ENCODE measurements around the gene ASPM. TPM values are rescaled to one million over a fixed set of nuclear protein-coding genes. Genes with fewer than 3 reads are reported as not detected.

Gene ASPM
- total RNA-seq, 4 donors from 2014 or later: 2.8 to 7.0 (median 4.2) TPM

GRCh38 chr1:197181982-197182381, 35.5 kb upstream of the ASPM start:
- TF ChIP-seq POLR2A (IDR thresholded peaks at IDR 0.05) (no peak), CTCF (IDR thresholded peaks at IDR 0.05) (no peak)
- 48 to 55% methylated on average over 3 of the region's 3 CpGs for WGBS, 2 donors
- H3K4me3 ChIP-seq (ENCODE audit: low read depth, poor library complexity, severe bottlenecking): no peak overlapping the region
- intact Hi-C loops (cut with DNase I; ENCODE audit: low total_unique reads): no loop called here
- DNase-seq (ENCODE audit: low spot score in 2 of 2): no peak

DNA sequence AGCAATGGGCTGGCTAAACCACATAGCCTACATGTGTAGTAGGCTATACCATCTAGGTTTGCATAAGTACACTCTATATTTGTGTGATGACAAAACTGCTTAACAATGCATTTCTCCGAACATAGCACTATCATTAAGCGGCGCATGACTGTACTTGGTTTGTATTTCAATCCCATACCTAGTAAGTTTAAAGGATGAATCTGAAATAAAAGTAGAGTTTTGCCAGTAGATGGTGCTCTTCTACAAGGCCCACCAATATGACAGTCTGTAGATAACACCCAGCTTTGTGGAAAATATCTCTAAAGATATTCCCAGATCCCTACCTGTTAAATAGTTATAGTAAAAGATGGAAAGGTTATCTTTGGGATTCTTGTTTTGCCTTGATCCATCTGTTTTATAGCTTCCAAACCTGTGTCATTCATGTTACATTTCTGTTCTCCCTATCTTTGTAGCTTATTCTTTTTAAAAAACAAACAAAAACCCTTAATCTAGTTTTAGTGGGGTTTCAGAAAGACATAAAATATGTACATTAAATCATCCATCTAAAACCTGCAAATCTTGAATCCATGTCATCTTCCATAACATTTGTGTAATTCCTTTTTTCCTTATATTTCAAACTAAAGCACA, 33.9 kb upstream of the ASPM start:
- no peak for DNase-seq (ENCODE audit: low spot score in 2 of 2)
- no peak overlapping the region for H3K4me3 ChIP-seq (ENCODE audit: low read depth, poor library complexity, severe bottlenecking)
- intact Hi-C loops (cut with DNase I; ENCODE audit: low total_unique reads): no loop called here
- TF ChIP-seq POLR2A (IDR thresholded peaks at IDR 0.05): no peak
- no peak for TF ChIP-seq CTCF (IDR thresholded peaks at IDR 0.05)
- WGBS, 2 donors: 59 to 60% methylated on average over 3 of the region's 3 CpGs

- intact Hi-C loops (cut with DNase I; ENCODE audit: low total_unique reads): no loop called here
- no peak for DNase-seq (ENCODE audit: low spot score in 2 of 2)
- TF ChIP-seq POLR2A (IDR thresholded peaks at IDR 0.05) (no peak), CTCF (IDR thresholded peaks at IDR 0.05) (no peak)
- H3K4me3 ChIP-seq (ENCODE audit: low read depth, poor library complexity, severe bottlenecking): no peak overlapping the region
- 66 to 69% methylated on average over 1 of the region's 1 CpG for WGBS, 2 donors
Measured at GRCh38 chr1:197178998-197179397, 32.5 kb upstream of the ASPM start.

DNA sequence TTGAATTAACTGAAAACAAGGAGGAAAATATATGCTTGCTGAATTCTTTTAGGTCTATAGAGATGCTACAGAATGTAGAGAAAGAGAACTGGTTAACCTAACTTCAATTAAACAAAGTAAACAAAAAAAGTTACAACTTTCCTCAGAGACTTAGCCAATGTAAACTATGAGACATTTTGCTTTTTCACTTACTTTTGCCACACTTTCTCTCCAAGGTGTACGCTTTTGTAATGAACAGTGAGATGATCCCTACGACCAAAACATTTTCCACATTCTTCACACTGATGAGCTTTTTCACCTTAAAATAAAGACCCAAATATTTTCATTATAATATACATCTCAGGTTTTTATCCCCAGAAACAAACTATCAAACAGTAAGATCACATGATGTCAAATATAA, 28.3 kb upstream of the ASPM start:
- 92 to 96% methylated on average over 2 of the region's 2 CpGs for WGBS, 2 donors
- no peak for DNase-seq (ENCODE audit: low spot score in 2 of 2)
- TF ChIP-seq POLR2A (IDR thresholded peaks at IDR 0.05): no peak
- TF ChIP-seq CTCF (IDR thresholded peaks at IDR 0.05): no peak
- intact Hi-C loops (cut with DNase I; ENCODE audit: low total_unique reads): no loop called here
- H3K4me3 ChIP-seq (ENCODE audit: low read depth, poor library complexity, severe bottlenecking): no peak overlapping the region

GRCh38 chr1:197173571-197174507, 27.4 kb upstream of the ASPM start:
- WGBS, 2 donors: 75% methylated on average over 5 of the region's 5 CpGs
- no peak overlapping the region for H3K4me3 ChIP-seq (ENCODE audit: low read depth, poor library complexity, severe bottlenecking)
- intact Hi-C loops (cut with DNase I; ENCODE audit: low total_unique reads): no loop called here
- no peak for DNase-seq (ENCODE audit: low spot score in 2 of 2)
- TF ChIP-seq POLR2A (IDR thresholded peaks at IDR 0.05) (no peak), CTCF (IDR thresholded peaks at IDR 0.05) (no peak)
